H9 (cell line): Measurements from ENCODE around the gene TCEAL3. TPM values are rescaled to one million over a fixed set of nuclear protein-coding genes. Genes with fewer than 3 reads are reported as not detected.

Experiments used
- DNase-seq: peaks from one replicate; pipeline ENCODE4 v3.0.0-alpha.2; 2017
- H2AFZ ChIP-seq: one replicate; pipeline ENCODE4 v1.6.1; 2013; ENCODE audit warnings: mild to moderate bottlenecking, low read length, control low read depth, moderate library complexity
- H2AK5ac ChIP-seq: 2 replicates; pipeline ENCODE4 v1.6.1; 2013; ENCODE audit warnings: low read length, control low read depth, mixed read lengths; ENCODE audit not compliant: insufficient read length
- H2BK120ac ChIP-seq: one replicate; pipeline ENCODE4 v1.6.1; 2013; ENCODE audit warnings: low read depth, mild to moderate bottlenecking, low read length, control low read depth, inconsistent platforms; ENCODE audit not compliant: poor library complexity, severe bottlenecking
- H2BK12ac ChIP-seq: 2 replicates; pipeline ENCODE4 v1.6.1; 2013; ENCODE audit warnings: low read length, control low read depth, mixed read lengths, low read depth; ENCODE audit not compliant: insufficient read length
- H2BK15ac ChIP-seq: 2 replicates; pipeline ENCODE4 v1.6.1; 2013; ENCODE audit warnings: low read depth, low read length, control low read depth
- H2BK20ac ChIP-seq: one replicate; pipeline ENCODE4 v1.6.1; 2013; ENCODE audit warnings: low read depth, mild to moderate bottlenecking, low read length, control low read depth, inconsistent platforms; ENCODE audit not compliant: poor library complexity, severe bottlenecking
- H2BK5ac ChIP-seq: 2 replicates; pipeline ENCODE4 v1.6.1; 2013; ENCODE audit warnings: low read length, control low read depth, mixed read lengths; ENCODE audit not compliant: insufficient read length
- H3K14ac ChIP-seq: 2 replicates; pipeline ENCODE4 v1.6.1; 2013; ENCODE audit warnings: low read length, control low read depth; ENCODE audit not compliant: insufficient read depth
- H3K18ac ChIP-seq: 2 replicates; pipeline ENCODE4 v1.6.1; 2013; ENCODE audit warnings: low read depth, mild to moderate bottlenecking, mixed read lengths, low read length, control low read depth; ENCODE audit not compliant: insufficient read length
- H3K23ac ChIP-seq: 2 replicates; pipeline ENCODE4 v1.6.1; 2013; ENCODE audit warnings: low read length, control low read depth, mixed read lengths, low read depth; ENCODE audit not compliant: insufficient read length
- H3K23me2 ChIP-seq: 2 replicates; pipeline ENCODE4 v1.6.1; 2013; ENCODE audit warnings: low read depth, mild to moderate bottlenecking, mixed read lengths, low read length, control low read depth; ENCODE audit not compliant: insufficient read length, poor library complexity, severe bottlenecking
- H3K27ac ChIP-seq: 2 replicates; pipeline ENCODE4 v1.5.1; 2013; ENCODE audit warnings: low read length, control low read depth, mixed read lengths, low read depth; ENCODE audit not compliant: insufficient read length
- H3K27me3 ChIP-seq: 2 replicates; pipeline ENCODE4 v1.6.1; 2013; ENCODE audit warnings: low read length, control low read depth, inconsistent platforms; ENCODE audit not compliant: insufficient read depth
- H3K4ac ChIP-seq: 2 replicates; pipeline ENCODE4 v1.6.1; 2013; ENCODE audit warnings: low read depth, mild to moderate bottlenecking, control low read depth, inconsistent platforms, low read length, moderate library complexity
- H3K4me1 ChIP-seq: 2 replicates; pipeline ENCODE4 v1.6.1; 2013; ENCODE audit warnings: low read length, control low read depth, inconsistent platforms; ENCODE audit not compliant: insufficient read depth
- H3K4me2 ChIP-seq: 2 replicates; pipeline ENCODE4 v1.6.1; 2013; ENCODE audit warnings: low read length, control low read depth, mixed read lengths; ENCODE audit not compliant: insufficient read length, insufficient read depth
- H3K56ac ChIP-seq: 2 replicates; pipeline ENCODE4 v1.6.1; 2013; ENCODE audit warnings: low read depth, mild to moderate bottlenecking, mixed read lengths, low read length, control low read depth; ENCODE audit not compliant: insufficient read length
- H3K79me1 ChIP-seq: 2 replicates; pipeline ENCODE4 v1.6.1; 2013; ENCODE audit warnings: low read depth, mild to moderate bottlenecking, moderate library complexity, low read length, control low read depth, inconsistent platforms; ENCODE audit not compliant: insufficient read depth, poor library complexity, severe bottlenecking
- H3K79me2 ChIP-seq: 2 replicates; pipeline ENCODE4 v1.6.1; 2013; ENCODE audit warnings: low read length, control low read depth, inconsistent platforms; ENCODE audit not compliant: insufficient read depth
- H3K9ac ChIP-seq: 2 replicates; pipeline ENCODE4 v1.6.1; 2013; ENCODE audit warnings: low read length, control low read depth, mixed read lengths; ENCODE audit not compliant: insufficient read length; ENCODE audit errors: extremely low read depth
- H3K9me3 ChIP-seq: one replicate; pipeline ENCODE4 v1.6.1; 2013; ENCODE audit warnings: low read depth, low read length, inconsistent platforms; ENCODE audit not compliant: control insufficient read depth
- H3T11ph ChIP-seq: one replicate; pipeline ENCODE4 v1.6.1; 2013; ENCODE audit warnings: mild to moderate bottlenecking, low read length, control low read depth, inconsistent platforms
- H4K20me1 ChIP-seq: one replicate; pipeline ENCODE4 v1.6.1; 2013; ENCODE audit not compliant: control insufficient read depth, insufficient read length, insufficient read depth
- H4K5ac ChIP-seq: 2 replicates; pipeline ENCODE4 v1.6.1; 2013; ENCODE audit warnings: low read depth, mild to moderate bottlenecking, mixed read lengths, low read length, control low read depth; ENCODE audit not compliant: insufficient read length
- H4K8ac ChIP-seq: replicated peaks from 2 replicates; pipeline ENCODE4 v1.6.1; 2013; ENCODE audit warnings: low read length, control low read depth, mixed read lengths, low read depth; ENCODE audit not compliant: insufficient read length
- H4K91ac ChIP-seq: 2 replicates; pipeline ENCODE4 v1.6.1; 2013; ENCODE audit warnings: low read depth, mild to moderate bottlenecking, moderate library complexity, mixed read lengths, low read length, control low read depth; ENCODE audit not compliant: insufficient read length
- H3K27ac Mint-ChIP-seq, 3 experiments: 2 replicates in 2 of 3; 3 replicates in 1 of 3; pipeline ENCODE4 v1.8.0; 2020 to 2021; ENCODE audit warnings: mixed read lengths in 3 of 3, mild to moderate bottlenecking in 1 of 3, moderate library complexity in 1 of 3
- H3K27me3 Mint-ChIP-seq: 2 replicates; pipeline ENCODE4 v1.8.0; 2021; ENCODE audit warnings: low read depth, mild to moderate bottlenecking, moderate library complexity, mixed read lengths
- H3K36me3 Mint-ChIP-seq, 3 experiments: 2 replicates in 2 of 3; 3 replicates in 1 of 3; pipeline ENCODE4 v1.8.0; 2020 to 2021; ENCODE audit warnings: low read depth in 3 of 3, mixed read lengths in 3 of 3; ENCODE audit not compliant: insufficient read depth in 1 of 3
- H3K4me1 Mint-ChIP-seq, 2 experiments: 2 replicates each; pipeline ENCODE4 v1.8.0; 2020; ENCODE audit warnings: mixed read lengths in 2 of 2
- H3K4me3 Mint-ChIP-seq, 2 experiments: 2 replicates in 1 of 2; 3 replicates in 1 of 2; pipeline ENCODE4 v1.8.0; 2020 to 2021; ENCODE audit warnings: mild to moderate bottlenecking in 2 of 2, mixed read lengths in 2 of 2, moderate library complexity in 1 of 2
- H3K9me3 Mint-ChIP-seq, 2 experiments: 2 replicates in 1 of 2; 3 replicates in 1 of 2; pipeline ENCODE4 v1.8.0; 2020; ENCODE audit warnings: mild to moderate bottlenecking in 2 of 2, mixed read lengths in 2 of 2, moderate library complexity in 1 of 2
- WGBS: extraction: QIAGEN DNeasy Blood & Tissue Kit; methylation state at CpG from one replicate; pipeline ENCODE4 v1.1.7; 2013; ENCODE audit warnings: missing lambda C conversion rate, low lambda C conversion rate, mixed read lengths; ENCODE audit not compliant: insufficient read length; ENCODE audit errors: extremely low coverage; 5-methylcytosine and 5-hydroxymethylcytosine counted together
- total RNA-seq: library from RNA; stranded (reverse); gene quantifications from 2 replicates; pipeline ENCODE4 v1.2.1, GENCODE V29; 2021
- TF ChIP-seq, protein P1 (sequence below): fragments of 200-600 bp; sonication (generic); conservative IDR thresholded peaks from 3 replicates; pipeline ENCODE4 v1.8.0; 2021; ENCODE audit warnings: antibody characterized with exemption, mild to moderate bottlenecking

Gene TCEAL3
- total RNA-seq, 1 experiment from 2014 or later, result 11.1 TPM

DNA sequence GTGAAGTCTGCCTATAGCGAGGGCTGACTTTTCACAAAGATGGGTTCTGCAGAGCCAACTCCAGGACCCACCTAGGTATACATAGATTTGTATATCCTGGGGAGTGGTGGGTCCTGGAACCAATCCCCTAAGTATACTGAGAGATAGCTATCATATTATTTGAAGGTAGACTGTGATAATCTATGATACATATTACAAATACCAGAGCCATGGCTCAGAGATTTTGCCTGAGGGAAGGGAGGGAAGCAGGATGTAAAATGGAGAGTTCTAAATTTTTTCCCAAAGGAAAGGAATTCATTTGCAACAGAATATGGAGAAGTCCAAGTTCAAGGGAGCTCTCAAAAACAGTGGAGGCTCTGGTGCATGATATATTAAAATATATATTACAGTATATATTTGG, 7.2 kb downstream of the TCEAL3 start:
- H3K23me2 ChIP-seq, result no peaks in the 10 kb centered on the region
- no peak overlapping the region for H3K56ac ChIP-seq
- no peak overlapping the region for H3K4me2 ChIP-seq
- peaks cover 7% of the 10 kb centered on the region; the same call in 1 of the 2 replicates for H3K4me1 ChIP-seq
- H3K36me3 Mint-ChIP-seq, result peaks cover 0 to 3% (median 1%) of the 10 kb centered on the region in 3 experiments; a peak in 4 of 7 replicates
- H3K27me3 Mint-ChIP-seq, result no peaks in the 10 kb centered on the region
- no peak overlapping the region for H2AK5ac ChIP-seq
- no peak overlapping the region for H4K91ac ChIP-seq
- H2BK20ac ChIP-seq, result no peak overlapping the region
- H4K8ac ChIP-seq, result no peak overlapping the region
- H3K4me3 Mint-ChIP-seq, result no peak overlapping the region
- H3K14ac ChIP-seq, result no peak overlapping the region
- no peak overlapping the region for H2BK120ac ChIP-seq
- no peaks in the 10 kb centered on the region for H4K20me1 ChIP-seq
- H2AFZ ChIP-seq, result no peak overlapping the region
- H4K5ac ChIP-seq, result no peak overlapping the region
- no peaks in the 10 kb centered on the region for H3K79me2 ChIP-seq
- H3T11ph ChIP-seq, result no peak overlapping the region
- H3K27me3 ChIP-seq, result no peaks in the 10 kb centered on the region
- TF ChIP-seq, protein P1, sequence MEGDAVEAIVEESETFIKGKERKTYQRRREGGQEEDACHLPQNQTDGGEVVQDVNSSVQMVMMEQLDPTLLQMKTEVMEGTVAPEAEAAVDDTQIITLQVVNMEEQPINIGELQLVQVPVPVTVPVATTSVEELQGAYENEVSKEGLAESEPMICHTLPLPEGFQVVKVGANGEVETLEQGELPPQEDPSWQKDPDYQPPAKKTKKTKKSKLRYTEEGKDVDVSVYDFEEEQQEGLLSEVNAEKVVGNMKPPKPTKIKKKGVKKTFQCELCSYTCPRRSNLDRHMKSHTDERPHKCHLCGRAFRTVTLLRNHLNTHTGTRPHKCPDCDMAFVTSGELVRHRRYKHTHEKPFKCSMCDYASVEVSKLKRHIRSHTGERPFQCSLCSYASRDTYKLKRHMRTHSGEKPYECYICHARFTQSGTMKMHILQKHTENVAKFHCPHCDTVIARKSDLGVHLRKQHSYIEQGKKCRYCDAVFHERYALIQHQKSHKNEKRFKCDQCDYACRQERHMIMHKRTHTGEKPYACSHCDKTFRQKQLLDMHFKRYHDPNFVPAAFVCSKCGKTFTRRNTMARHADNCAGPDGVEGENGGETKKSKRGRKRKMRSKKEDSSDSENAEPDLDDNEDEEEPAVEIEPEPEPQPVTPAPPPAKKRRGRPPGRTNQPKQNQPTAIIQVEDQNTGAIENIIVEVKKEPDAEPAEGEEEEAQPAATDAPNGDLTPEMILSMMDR, result no peak
- H3K18ac ChIP-seq, result no peak overlapping the region
- H3K27ac Mint-ChIP-seq, result no peak overlapping the region
- peaks cover 18 to 19% of the 10 kb centered on the region in 2 experiments for H3K4me1 Mint-ChIP-seq
- H3K79me1 ChIP-seq, result no peaks in the 10 kb centered on the region
- DNase-seq, result no peak
- H2BK12ac ChIP-seq, result no peak overlapping the region
- H3K27ac ChIP-seq, result no peak overlapping the region
- WGBS, result no CpG with 5 or more reads among the region's 1 CpG
- no peaks in the 10 kb centered on the region for H3K9me3 ChIP-seq
- no peak overlapping the region for H3K9ac ChIP-seq
- H2BK5ac ChIP-seq, result no peak overlapping the region
- no peak overlapping the region for H2BK15ac ChIP-seq
- no peak overlapping the region for H3K4ac ChIP-seq
- H3K9me3 Mint-ChIP-seq, result peaks cover 0 to 34% of the 10 kb centered on the region in 2 experiments; a peak in 2 of 5 replicates
- H3K23ac ChIP-seq, result no peak overlapping the region
